IMR-90 (cell line): ENCODE data around the gene NHEJ1. TPM values are rescaled to one million over a fixed set of nuclear protein-coding genes. Genes with fewer than 3 reads are reported as not detected.

Experiments
- MAFK ChIP-seq: IDR thresholded peaks from 2 replicates; pipeline ENCODE4 v1.6.1; 2012; ENCODE audit warnings: low read depth, low read length, improper control_type of control experiment
- NFE2L2 ChIP-seq: fragments of 150-350 bp; IDR thresholded peaks from 2 replicates; pipeline ENCODE4 v1.6.1; 2016; ENCODE audit warnings: low read depth, mild to moderate bottlenecking, low read length
- SMC3 ChIP-seq: fragments of 150-350 bp; IDR thresholded peaks from 2 replicates; pipeline ENCODE4 v1.6.1; 2016; ENCODE audit warnings: low read depth, mild to moderate bottlenecking, antibody characterized with exemption, low read length, moderate library complexity
- polyA plus RNA-seq, 3 experiments: library from polyadenylated mRNA; depleted of rRNA; stranded (reverse); fragments of >200 nt; gene quantifications; 2 replicates each; pipeline ENCODE4 v1.2.3, GENCODE V29; 2012; ENCODE audit warnings: low replicate concordance in 1 of 3
- total RNA-seq: library from RNA; depleted of rRNA; stranded (reverse); fragments of >200 nt; gene quantifications from 2 replicates; pipeline ENCODE4 v1.2.3, GENCODE V29; 2012

Gene NHEJ1
- total and polyA plus RNA-seq, 2 of the 4 experiments (the other 2 are of a cell fraction) = 12.5 to 23.1 TPM

DNA sequence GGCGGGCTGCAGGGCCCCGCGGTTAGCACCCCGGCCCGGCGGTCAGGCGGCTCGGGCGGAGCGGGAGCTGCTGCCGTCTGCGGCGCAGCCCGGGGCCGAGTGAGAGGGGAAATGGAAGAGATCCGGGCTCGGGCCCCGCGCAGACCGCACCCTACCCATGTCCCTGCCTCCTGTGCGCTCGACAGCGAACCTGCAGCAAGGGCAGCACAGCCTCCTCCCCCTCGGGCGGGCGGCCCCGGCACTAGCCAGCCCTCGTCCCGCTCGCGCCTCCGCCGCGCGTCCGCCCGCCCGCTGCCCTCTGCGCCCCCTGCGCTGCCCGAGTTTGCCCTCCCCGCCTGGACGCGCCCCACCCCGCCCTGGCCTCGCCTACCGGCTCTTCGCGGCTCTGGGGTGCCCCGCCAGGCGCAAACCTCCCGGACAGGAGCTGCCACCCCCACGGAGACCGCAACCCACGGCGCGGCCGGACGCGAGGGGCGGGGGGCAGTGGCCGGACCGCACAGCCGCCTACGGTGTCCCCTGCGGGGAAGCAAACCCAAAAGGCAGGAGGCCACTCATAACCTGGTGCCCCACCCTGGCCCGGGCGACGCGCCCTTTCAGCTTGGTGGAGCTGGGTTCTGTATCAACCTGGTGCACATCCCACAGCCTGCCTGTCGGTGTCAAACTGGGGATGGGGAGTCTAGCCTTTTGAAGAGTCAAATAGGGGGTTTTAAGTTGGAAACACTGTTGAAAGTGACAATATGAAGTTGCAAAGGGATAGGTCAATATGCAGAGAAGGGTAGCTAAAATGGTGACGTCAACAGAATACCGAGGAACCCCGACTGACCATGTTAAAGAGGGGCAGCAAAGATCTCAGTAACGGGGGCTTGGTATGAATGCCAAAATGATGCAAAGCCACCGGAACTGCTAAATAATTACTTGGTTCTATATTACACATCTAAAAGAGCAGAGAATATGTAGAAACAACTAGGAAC lies 99.5 kb downstream of the NHEJ1 start, which contains the start of gene IHH (continued):
- no peak for TF ChIP-seq SMC3
- TF ChIP-seq MAFK = no peak
- TF ChIP-seq NFE2L2 = no peak
